ENCODE results near the gene FAM149A. TPM values are rescaled to one million over a fixed set of nuclear protein-coding genes. Genes with fewer than 3 reads are reported as not detected.
A peak's percentile ranks its signal among the peaks of the same experiment; 100 is the strongest.

The FAM149A gene
- total RNA-seq, 1 experiment from 2014 or later = 6.6 TPM

- Mint-ChIP-seq H3K4me1 (ENCODE audit: low read depth, unreplicated experiment) (peaks cover 11% of the 10 kb centered on the region), H3K9me3 (ENCODE audit: unreplicated experiment) (no peaks in the 10 kb centered on the region), H3K4me3 (ENCODE audit: unreplicated experiment) (peak overlapping the region; percentile 60), H3K27ac (ENCODE audit: unreplicated experiment) (no peak overlapping the region), H3K27me3 (ENCODE audit: insufficient read depth, unreplicated experiment) (no peaks in the 10 kb centered on the region), H3K36me3 (ENCODE audit: insufficient read depth, unreplicated experiment) (no peaks in the 10 kb centered on the region)
- no TSS peak for BruUV-seq (replicated peaks)
- CTCF ChIA-PET = no interaction called here
- no peak for TF ChIP-seq CTCF (IDR thresholded peaks at IDR 0.05; ENCODE audit: insufficient read depth in 1 of 2, low read depth in 1 of 2, low read length in 1 of 2, severe bottlenecking in 1 of 2, unreplicated experiment in 1 of 2)
- no peak for DNase-seq
- POLR2A ChIA-PET = no interaction called here
- Histone ChIP-seq H3K36me3 (ENCODE audit: control insufficient read depth, insufficient read depth, low read length) (no peaks in the 10 kb centered on the region), H3K4me1 (no peaks in the 10 kb centered on the region), H3K9me3 (no peaks in the 10 kb centered on the region), H3K27me3 (replicated peaks; ENCODE audit: control insufficient read depth, insufficient read depth, low read length) (no peaks in the 10 kb centered on the region), H3K4me3 (ENCODE audit: low read depth, low read length) (no peak overlapping the region)
- intact Hi-C loops (cut with micrococcal nuclease; ENCODE audit: unreplicated experiment) = no loop called here
These were observed 34.8 kb upstream of the FAM149A start for GRCh38 chr4:186069729-186070128.

GRCh38 chr4:186072516-186072915 lies 32.0 kb upstream of the FAM149A start:
- no peak for TF ChIP-seq CTCF (IDR thresholded peaks at IDR 0.05; ENCODE audit: insufficient read depth in 1 of 2, low read depth in 1 of 2, low read length in 1 of 2, severe bottlenecking in 1 of 2, unreplicated experiment in 1 of 2)
- H3K9me3 Mint-ChIP-seq (ENCODE audit: unreplicated experiment) = no peaks in the 10 kb centered on the region
- no TSS peak for BruUV-seq (replicated peaks)
- no peak for DNase-seq
- H3K27ac Mint-ChIP-seq (ENCODE audit: unreplicated experiment) = no peak overlapping the region
- Histone ChIP-seq H3K36me3 (ENCODE audit: control insufficient read depth, insufficient read depth, low read length) (no peaks in the 10 kb centered on the region), H3K4me3 (ENCODE audit: low read depth, low read length) (no peak overlapping the region), H3K4me1 (no peaks in the 10 kb centered on the region), H3K27me3 (replicated peaks; ENCODE audit: control insufficient read depth, insufficient read depth, low read length) (no peaks in the 10 kb centered on the region), H3K9me3 (no peaks in the 10 kb centered on the region)
- H3K4me1 Mint-ChIP-seq (ENCODE audit: low read depth, unreplicated experiment) = peaks cover 11% of the 10 kb centered on the region
- H3K27me3 Mint-ChIP-seq (ENCODE audit: insufficient read depth, unreplicated experiment) = peaks cover 2% of the 10 kb centered on the region
- H3K4me3 Mint-ChIP-seq (ENCODE audit: unreplicated experiment) = no peak overlapping the region
- intact Hi-C loops (cut with micrococcal nuclease; ENCODE audit: unreplicated experiment) = no loop called here
- ChIA-PET CTCF (interaction anchor here (0.7 kb wide), 1 partner anchor 65 kb away, joined by 3 read pairs; no protein-coding TSS in a partner anchor), POLR2A (no interaction called here)
- no peaks in the 10 kb centered on the region for H3K36me3 Mint-ChIP-seq (ENCODE audit: insufficient read depth, unreplicated experiment)

GRCh38 chr4:186074189-186074588 lies 30.3 kb upstream of the FAM149A start:
- no peak for TF ChIP-seq CTCF (IDR thresholded peaks at IDR 0.05; ENCODE audit: insufficient read depth in 1 of 2, low read depth in 1 of 2, low read length in 1 of 2, severe bottlenecking in 1 of 2, unreplicated experiment in 1 of 2)
- H3K9me3 Mint-ChIP-seq (ENCODE audit: unreplicated experiment) = no peaks in the 10 kb centered on the region
- no peak overlapping the region for H3K4me3 ChIP-seq (ENCODE audit: low read depth, low read length)

More at GRCh38 chr4:186074189-186074588, 30.3 kb upstream of the FAM149A start:
- Histone ChIP-seq H3K9me3 (no peaks in the 10 kb centered on the region), H3K4me1 (peaks cover 1% of the 10 kb centered on the region; the same call in 1 of the 2 replicates), H3K36me3 (ENCODE audit: control insufficient read depth, insufficient read depth, low read length) (no peaks in the 10 kb centered on the region), H3K27me3 (replicated peaks; ENCODE audit: control insufficient read depth, insufficient read depth, low read length) (no peaks in the 10 kb centered on the region)
- Mint-ChIP-seq H3K36me3 (ENCODE audit: insufficient read depth, unreplicated experiment) (no peaks in the 10 kb centered on the region), H3K27ac (ENCODE audit: unreplicated experiment) (no peak overlapping the region), H3K27me3 (ENCODE audit: insufficient read depth, unreplicated experiment) (peaks cover 2% of the 10 kb centered on the region), H3K4me3 (ENCODE audit: unreplicated experiment) (no peak overlapping the region), H3K4me1 (ENCODE audit: low read depth, unreplicated experiment) (peaks cover 12% of the 10 kb centered on the region)
- no peak for DNase-seq
- CTCF ChIA-PET = no interaction called here
- intact Hi-C loops (cut with micrococcal nuclease; ENCODE audit: unreplicated experiment) = no loop called here
- no TSS peak for BruUV-seq (replicated peaks)
- POLR2A ChIA-PET = no interaction called here
